Purkinje cell (primary cell): ENCODE results near the gene SPRTN. TPM values are rescaled to one million over a fixed set of nuclear protein-coding genes. Genes with fewer than 3 reads are reported as not detected.

Experiments used
- polyA plus RNA-seq: library from polyadenylated mRNA; unstranded; fragments of >200 nt; fragmentation: Nextera tagmentation; gene quantifications from 2 replicates; pipeline ENCODE4 v1.2.1, GENCODE V29; 2014

Gene SPRTN, protein sequence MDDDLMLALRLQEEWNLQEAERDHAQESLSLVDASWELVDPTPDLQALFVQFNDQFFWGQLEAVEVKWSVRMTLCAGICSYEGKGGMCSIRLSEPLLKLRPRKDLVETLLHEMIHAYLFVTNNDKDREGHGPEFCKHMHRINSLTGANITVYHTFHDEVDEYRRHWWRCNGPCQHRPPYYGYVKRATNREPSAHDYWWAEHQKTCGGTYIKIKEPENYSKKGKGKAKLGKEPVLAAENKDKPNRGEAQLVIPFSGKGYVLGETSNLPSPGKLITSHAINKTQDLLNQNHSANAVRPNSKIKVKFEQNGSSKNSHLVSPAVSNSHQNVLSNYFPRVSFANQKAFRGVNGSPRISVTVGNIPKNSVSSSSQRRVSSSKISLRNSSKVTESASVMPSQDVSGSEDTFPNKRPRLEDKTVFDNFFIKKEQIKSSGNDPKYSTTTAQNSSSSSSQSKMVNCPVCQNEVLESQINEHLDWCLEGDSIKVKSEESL
- 4.5 and 7.0 TPM in 2 replicates for polyA plus RNA-seq

DNA sequence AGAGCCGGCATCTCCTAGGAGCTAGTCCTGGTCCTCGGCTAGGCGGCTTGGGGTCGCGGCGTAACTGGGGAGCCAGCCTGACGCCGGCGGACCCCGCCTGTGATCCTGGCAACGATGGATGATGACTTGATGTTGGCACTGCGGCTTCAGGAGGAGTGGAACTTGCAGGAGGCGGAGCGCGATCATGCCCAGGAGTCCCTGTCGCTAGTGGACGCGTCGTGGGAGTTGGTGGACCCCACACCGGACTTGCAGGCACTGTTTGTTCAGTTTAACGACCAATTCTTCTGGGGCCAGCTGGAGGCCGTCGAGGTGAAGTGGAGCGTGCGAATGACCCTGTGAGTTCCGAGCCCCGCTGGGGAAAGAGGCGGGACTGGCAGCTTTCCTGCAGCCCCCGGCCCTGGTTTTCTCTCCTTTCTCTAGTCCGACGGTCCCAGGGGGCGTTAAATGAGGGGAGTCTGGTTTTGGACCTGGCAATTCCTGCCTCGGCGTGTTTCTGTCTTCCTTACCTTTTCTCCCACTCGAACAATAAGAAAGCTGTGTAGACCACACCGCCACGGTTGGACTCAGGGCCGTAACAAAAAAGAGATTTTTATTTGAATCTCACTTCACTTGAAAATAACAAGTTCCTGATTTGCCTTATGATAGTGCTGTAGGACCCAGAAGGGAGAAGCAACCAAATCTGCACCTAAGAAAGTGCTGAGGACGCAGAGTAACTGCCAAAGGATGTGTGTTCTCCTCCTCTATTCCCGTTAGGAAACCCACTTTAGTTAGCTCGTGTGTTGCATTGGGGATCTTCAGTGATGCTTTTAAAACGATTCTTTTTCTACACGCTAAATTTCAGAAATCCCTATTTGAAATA is at the start of gene SPRTN:
Gene SPRTN, plus strand, starts transcription at position 24 of the 859 bp plus-strand sequence. Its CDS starts 91 bp downstream, at position 115.

DNA sequence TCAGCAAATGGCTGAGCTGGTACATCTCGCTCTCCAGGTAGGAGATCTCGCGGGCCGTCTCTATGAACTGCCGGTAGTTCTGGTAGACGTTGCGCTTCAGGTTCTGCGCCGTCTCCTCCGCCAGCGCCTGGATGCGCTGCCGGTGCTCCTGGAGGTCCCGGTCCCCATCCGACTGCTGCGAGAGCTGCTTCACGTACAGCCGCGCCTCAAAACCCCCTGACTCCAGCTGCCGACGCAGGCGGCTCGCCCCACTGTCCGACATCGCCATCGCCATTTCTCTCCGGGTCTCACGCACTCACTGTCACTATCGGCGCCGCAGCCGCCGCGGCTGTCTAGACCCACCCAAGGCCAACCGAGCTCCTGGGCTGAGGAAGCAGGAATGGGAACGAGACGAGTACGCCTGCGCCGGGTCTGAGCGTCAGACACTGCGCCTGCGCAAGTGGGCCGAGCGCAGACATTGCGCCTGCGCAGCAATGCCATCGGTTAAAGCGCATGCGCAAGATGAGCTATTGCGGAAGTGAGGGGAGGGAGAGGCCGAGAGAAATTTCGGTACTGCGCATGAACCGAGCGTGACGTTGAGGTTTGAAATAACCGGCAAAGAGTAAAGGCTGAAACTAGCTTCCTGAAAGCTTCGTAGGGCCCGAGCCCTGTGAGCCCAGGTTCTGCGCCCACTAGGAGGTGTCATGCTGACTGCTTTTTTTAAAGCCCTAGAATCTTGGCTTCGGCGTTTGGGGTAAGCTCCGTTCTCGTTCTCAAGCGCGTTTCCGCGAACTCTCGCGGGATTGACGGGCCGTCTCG is 422 bp upstream of the SPRTN start, which contains the start of gene EXOC8:
Gene EXOC8, minus strand, starts transcription at position 381 of the 798 bp plus-strand sequence. Its CDS starts 107 bp downstream, at position 274.

Other genes with a start within 250 kb of the SPRTN start
- gene TRIM67, start 176.2 kb upstream of the SPRTN start, polyA plus RNA-seq: 0.95 and 1.3 TPM in 2 replicates
- 19.7 and 28.8 TPM in 2 replicates for gene GNPAT, start 97.1 kb upstream of the SPRTN start, polyA plus RNA-seq
- 14.4 and 19.9 TPM in 2 replicates for gene EXOC8, start 441 bp upstream of the SPRTN start, polyA plus RNA-seq
- 16.6 and 24.8 TPM in 2 replicates for gene EGLN1, start 84.0 kb downstream of the SPRTN start, polyA plus RNA-seq
- 73.2 and 103 TPM in 2 replicates for gene TSNAX, start 190.4 kb downstream of the SPRTN start, polyA plus RNA-seq